HEK293T (cell line): ENCODE results near the gene PP2D1.

ENCODE experiments used
- HDGF ChIP-seq: fragments of 450-650 bp; IDR thresholded peaks from 2 replicates; pipeline ENCODE4 v1.6.1; 2017; ENCODE audit warnings: antibody characterized with exemption, borderline replicate concordance
- ZNF384 ChIP-seq: fragments of 450-650 bp; IDR thresholded peaks from 2 replicates; pipeline ENCODE4 v1.6.1; 2016

- TF ChIP-seq HDGF: no peak
- TF ChIP-seq ZNF384: no peak
Observed at GRCh38 chr3:20001932-20002331, 10.1 kb downstream of the PP2D1 start.
